H9 (cell line): ENCODE measurements around the gene IARS1. TPM values are rescaled to one million over a fixed set of nuclear protein-coding genes. Genes with fewer than 3 reads are reported as not detected.

Experiments used
- DNase-seq: peaks from one replicate; pipeline ENCODE4 v3.0.0-alpha.2; 2017
- H2AFZ ChIP-seq: one replicate; pipeline ENCODE4 v1.6.1; 2013; ENCODE audit warnings: mild to moderate bottlenecking, low read length, control low read depth, moderate library complexity
- H2AK5ac ChIP-seq: 2 replicates; pipeline ENCODE4 v1.6.1; 2013; ENCODE audit warnings: low read length, control low read depth, mixed read lengths; ENCODE audit not compliant: insufficient read length
- H2BK120ac ChIP-seq: one replicate; pipeline ENCODE4 v1.6.1; 2013; ENCODE audit warnings: low read depth, mild to moderate bottlenecking, low read length, control low read depth, inconsistent platforms; ENCODE audit not compliant: poor library complexity, severe bottlenecking
- H2BK12ac ChIP-seq: 2 replicates; pipeline ENCODE4 v1.6.1; 2013; ENCODE audit warnings: low read length, control low read depth, mixed read lengths, low read depth; ENCODE audit not compliant: insufficient read length
- H2BK15ac ChIP-seq: 2 replicates; pipeline ENCODE4 v1.6.1; 2013; ENCODE audit warnings: low read depth, low read length, control low read depth
- H2BK20ac ChIP-seq: one replicate; pipeline ENCODE4 v1.6.1; 2013; ENCODE audit warnings: low read depth, mild to moderate bottlenecking, low read length, control low read depth, inconsistent platforms; ENCODE audit not compliant: poor library complexity, severe bottlenecking
- H2BK5ac ChIP-seq: 2 replicates; pipeline ENCODE4 v1.6.1; 2013; ENCODE audit warnings: low read length, control low read depth, mixed read lengths; ENCODE audit not compliant: insufficient read length
- H3K14ac ChIP-seq: 2 replicates; pipeline ENCODE4 v1.6.1; 2013; ENCODE audit warnings: low read length, control low read depth; ENCODE audit not compliant: insufficient read depth
- H3K18ac ChIP-seq: 2 replicates; pipeline ENCODE4 v1.6.1; 2013; ENCODE audit warnings: low read depth, mild to moderate bottlenecking, mixed read lengths, low read length, control low read depth; ENCODE audit not compliant: insufficient read length
- H3K23ac ChIP-seq: 2 replicates; pipeline ENCODE4 v1.6.1; 2013; ENCODE audit warnings: low read length, control low read depth, mixed read lengths, low read depth; ENCODE audit not compliant: insufficient read length
- H3K23me2 ChIP-seq: 2 replicates; pipeline ENCODE4 v1.6.1; 2013; ENCODE audit warnings: low read depth, mild to moderate bottlenecking, mixed read lengths, low read length, control low read depth; ENCODE audit not compliant: insufficient read length, poor library complexity, severe bottlenecking
- H3K27ac ChIP-seq: 2 replicates; pipeline ENCODE4 v1.5.1; 2013; ENCODE audit warnings: low read length, control low read depth, mixed read lengths, low read depth; ENCODE audit not compliant: insufficient read length
- H3K27me3 ChIP-seq: 2 replicates; pipeline ENCODE4 v1.6.1; 2013; ENCODE audit warnings: low read length, control low read depth, inconsistent platforms; ENCODE audit not compliant: insufficient read depth
- H3K4ac ChIP-seq: 2 replicates; pipeline ENCODE4 v1.6.1; 2013; ENCODE audit warnings: low read depth, mild to moderate bottlenecking, control low read depth, inconsistent platforms, low read length, moderate library complexity
- H3K4me1 ChIP-seq: 2 replicates; pipeline ENCODE4 v1.6.1; 2013; ENCODE audit warnings: low read length, control low read depth, inconsistent platforms; ENCODE audit not compliant: insufficient read depth
- H3K4me2 ChIP-seq: 2 replicates; pipeline ENCODE4 v1.6.1; 2013; ENCODE audit warnings: low read length, control low read depth, mixed read lengths; ENCODE audit not compliant: insufficient read length, insufficient read depth
- H3K56ac ChIP-seq: 2 replicates; pipeline ENCODE4 v1.6.1; 2013; ENCODE audit warnings: low read depth, mild to moderate bottlenecking, mixed read lengths, low read length, control low read depth; ENCODE audit not compliant: insufficient read length
- H3K79me1 ChIP-seq: 2 replicates; pipeline ENCODE4 v1.6.1; 2013; ENCODE audit warnings: low read depth, mild to moderate bottlenecking, moderate library complexity, low read length, control low read depth, inconsistent platforms; ENCODE audit not compliant: insufficient read depth, poor library complexity, severe bottlenecking
- H3K79me2 ChIP-seq: 2 replicates; pipeline ENCODE4 v1.6.1; 2013; ENCODE audit warnings: low read length, control low read depth, inconsistent platforms; ENCODE audit not compliant: insufficient read depth
- H3K9ac ChIP-seq: 2 replicates; pipeline ENCODE4 v1.6.1; 2013; ENCODE audit warnings: low read length, control low read depth, mixed read lengths; ENCODE audit not compliant: insufficient read length; ENCODE audit errors: extremely low read depth
- H3K9me3 ChIP-seq: one replicate; pipeline ENCODE4 v1.6.1; 2013; ENCODE audit warnings: low read depth, low read length, inconsistent platforms; ENCODE audit not compliant: control insufficient read depth
- H3T11ph ChIP-seq: one replicate; pipeline ENCODE4 v1.6.1; 2013; ENCODE audit warnings: mild to moderate bottlenecking, low read length, control low read depth, inconsistent platforms
- H4K20me1 ChIP-seq: one replicate; pipeline ENCODE4 v1.6.1; 2013; ENCODE audit not compliant: control insufficient read depth, insufficient read length, insufficient read depth
- H4K5ac ChIP-seq: 2 replicates; pipeline ENCODE4 v1.6.1; 2013; ENCODE audit warnings: low read depth, mild to moderate bottlenecking, mixed read lengths, low read length, control low read depth; ENCODE audit not compliant: insufficient read length
- H4K8ac ChIP-seq: replicated peaks from 2 replicates; pipeline ENCODE4 v1.6.1; 2013; ENCODE audit warnings: low read length, control low read depth, mixed read lengths, low read depth; ENCODE audit not compliant: insufficient read length
- H4K91ac ChIP-seq: 2 replicates; pipeline ENCODE4 v1.6.1; 2013; ENCODE audit warnings: low read depth, mild to moderate bottlenecking, moderate library complexity, mixed read lengths, low read length, control low read depth; ENCODE audit not compliant: insufficient read length
- H3K27ac Mint-ChIP-seq, 3 experiments: 2 replicates in 2 of 3; 3 replicates in 1 of 3; pipeline ENCODE4 v1.8.0; 2020 to 2021; ENCODE audit warnings: mixed read lengths in 3 of 3, mild to moderate bottlenecking in 1 of 3, moderate library complexity in 1 of 3
- H3K27me3 Mint-ChIP-seq: 2 replicates; pipeline ENCODE4 v1.8.0; 2021; ENCODE audit warnings: low read depth, mild to moderate bottlenecking, moderate library complexity, mixed read lengths
- H3K36me3 Mint-ChIP-seq, 3 experiments: 2 replicates in 2 of 3; 3 replicates in 1 of 3; pipeline ENCODE4 v1.8.0; 2020 to 2021; ENCODE audit warnings: low read depth in 3 of 3, mixed read lengths in 3 of 3; ENCODE audit not compliant: insufficient read depth in 1 of 3
- H3K4me1 Mint-ChIP-seq, 2 experiments: 2 replicates each; pipeline ENCODE4 v1.8.0; 2020; ENCODE audit warnings: mixed read lengths in 2 of 2
- H3K4me3 Mint-ChIP-seq, 2 experiments: 2 replicates in 1 of 2; 3 replicates in 1 of 2; pipeline ENCODE4 v1.8.0; 2020 to 2021; ENCODE audit warnings: mild to moderate bottlenecking in 2 of 2, mixed read lengths in 2 of 2, moderate library complexity in 1 of 2
- H3K9me3 Mint-ChIP-seq, 2 experiments: 2 replicates in 1 of 2; 3 replicates in 1 of 2; pipeline ENCODE4 v1.8.0; 2020; ENCODE audit warnings: mild to moderate bottlenecking in 2 of 2, mixed read lengths in 2 of 2, moderate library complexity in 1 of 2
- CTCF ChIP-seq: fragments of 200-600 bp; sonication (generic); conservative IDR thresholded peaks from 3 replicates; pipeline ENCODE4 v1.8.0; 2021; ENCODE audit warnings: antibody characterized with exemption, mild to moderate bottlenecking
- WGBS: extraction: QIAGEN DNeasy Blood & Tissue Kit; methylation state at CpG from one replicate; pipeline ENCODE4 v1.1.7; 2013; ENCODE audit warnings: missing lambda C conversion rate, low lambda C conversion rate, mixed read lengths; ENCODE audit not compliant: insufficient read length; ENCODE audit errors: extremely low coverage; 5-methylcytosine and 5-hydroxymethylcytosine counted together
- total RNA-seq: library from RNA; stranded (reverse); gene quantifications from 2 replicates; pipeline ENCODE4 v1.2.1, GENCODE V29; 2021

IARS1 gene
- total RNA-seq, 1 experiment from 2014 or later = 234 TPM

- no peaks in the 10 kb centered on the region for H3K79me2 ChIP-seq
- no peak for TF ChIP-seq CTCF
These were observed 28.3 kb downstream of the IARS1 start for GRCh38 chr9:92265154-92265553.

More at GRCh38 chr9:92265154-92265553, 28.3 kb downstream of the IARS1 start:
- Histone ChIP-seq H3K9ac (no peak overlapping the region), H3K23ac (no peak overlapping the region), H2BK120ac (no peak overlapping the region), H3K4ac (no peak overlapping the region), H3K79me1 (no peaks in the 10 kb centered on the region), H3K18ac (no peak overlapping the region), H2AK5ac (no peak overlapping the region), H4K20me1 (no peaks in the 10 kb centered on the region), H3K14ac (no peak overlapping the region), H2BK12ac (no peak overlapping the region), H3K56ac (no peak overlapping the region), H3K27me3 (no peaks in the 10 kb centered on the region), H2BK5ac (no peak overlapping the region), H3K4me1 (no peaks in the 10 kb centered on the region), H3K27ac (no peak overlapping the region), H2AFZ (no peak overlapping the region), H3K9me3 (no peaks in the 10 kb centered on the region), H4K5ac (no peak overlapping the region), H3T11ph (no peak overlapping the region), H3K23me2 (no peaks in the 10 kb centered on the region), H2BK15ac (no peak overlapping the region), H4K91ac (no peak overlapping the region), H4K8ac (no peak overlapping the region), H2BK20ac (no peak overlapping the region), H3K4me2 (no peak overlapping the region)
- Mint-ChIP-seq H3K27ac (no peak overlapping the region), H3K4me1 (no peaks in the 10 kb centered on the region), H3K27me3 (no peaks in the 10 kb centered on the region; the same call in 1 of the 2 replicates), H3K4me3 (no peak overlapping the region), H3K36me3 (peaks cover 64 to 99% (median 97%) of the 10 kb centered on the region in 3 experiments; a peak in 6 of 7 replicates), H3K9me3 (no peaks in the 10 kb centered on the region)
- no CpG with 5 or more reads among the region's 3 CpGs for WGBS
- no peak for DNase-seq
